GM18519 (cell line): ENCODE results near the gene EFS.
"Not testable (repeated sequence)": the region's sequence is repeated elsewhere in the genome, so short reads cannot be mapped to it uniquely, and the experiment has no call there.

Source experiments
- ATAC-seq: cut with Tn5 transposase; IDR thresholded peaks from one replicate; pipeline ENCODE4 v1.9.1; 2021; ENCODE audit warnings: mild to moderate bottlenecking, moderate library complexity; ENCODE audit not compliant: unreplicated experiment, low FRiP score

Gene EFS

GRCh38 chr14:23400496-23401149 lies 35.7 kb upstream of the EFS start:
- not testable (repeated sequence) for ATAC-seq

DNA sequence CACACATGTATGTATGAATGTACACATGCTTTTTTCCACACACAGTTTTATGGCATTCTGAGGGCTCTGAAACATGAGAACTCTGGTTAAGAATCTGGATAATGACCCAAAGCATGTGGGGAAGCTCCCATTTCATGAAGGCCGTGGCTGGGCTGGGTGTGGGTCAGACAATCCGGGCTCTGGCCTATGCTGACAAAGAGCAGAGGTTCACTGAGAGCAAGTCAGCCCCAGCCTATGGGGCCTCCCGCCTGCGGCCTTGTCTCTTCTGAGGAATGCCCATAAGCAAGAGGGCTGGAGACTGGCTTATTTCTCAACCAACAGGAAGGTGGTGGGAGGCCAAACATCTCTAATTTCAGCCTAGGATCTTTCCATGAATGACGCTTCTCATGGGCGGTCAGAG lies 34.6 kb upstream of the EFS start:
- ATAC-seq: no peak

DNA sequence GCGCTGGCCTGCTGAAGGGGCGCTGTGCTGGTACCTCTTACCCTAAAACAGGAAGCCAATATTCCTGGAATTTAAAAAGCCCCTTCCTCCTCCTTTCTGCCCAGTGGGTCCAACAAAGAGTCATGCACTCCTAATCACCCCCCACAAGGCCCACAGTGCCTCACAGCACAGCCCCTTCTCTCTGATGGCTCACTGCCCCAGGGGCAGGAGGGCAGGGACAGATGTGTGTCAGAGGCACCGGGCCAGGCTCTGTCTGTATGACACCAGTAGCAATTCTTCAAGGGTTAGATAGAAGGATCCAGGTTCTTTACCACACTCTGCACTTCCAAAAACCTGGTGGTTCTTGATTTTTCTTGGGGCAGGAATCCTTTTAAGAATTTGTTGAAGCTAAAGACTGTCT lies 34.2 kb upstream of the EFS start:
- ATAC-seq: no peak

GRCh38 chr14:23398348-23398747 lies 33.4 kb upstream of the EFS start:
- ATAC-seq: no peak

DNA sequence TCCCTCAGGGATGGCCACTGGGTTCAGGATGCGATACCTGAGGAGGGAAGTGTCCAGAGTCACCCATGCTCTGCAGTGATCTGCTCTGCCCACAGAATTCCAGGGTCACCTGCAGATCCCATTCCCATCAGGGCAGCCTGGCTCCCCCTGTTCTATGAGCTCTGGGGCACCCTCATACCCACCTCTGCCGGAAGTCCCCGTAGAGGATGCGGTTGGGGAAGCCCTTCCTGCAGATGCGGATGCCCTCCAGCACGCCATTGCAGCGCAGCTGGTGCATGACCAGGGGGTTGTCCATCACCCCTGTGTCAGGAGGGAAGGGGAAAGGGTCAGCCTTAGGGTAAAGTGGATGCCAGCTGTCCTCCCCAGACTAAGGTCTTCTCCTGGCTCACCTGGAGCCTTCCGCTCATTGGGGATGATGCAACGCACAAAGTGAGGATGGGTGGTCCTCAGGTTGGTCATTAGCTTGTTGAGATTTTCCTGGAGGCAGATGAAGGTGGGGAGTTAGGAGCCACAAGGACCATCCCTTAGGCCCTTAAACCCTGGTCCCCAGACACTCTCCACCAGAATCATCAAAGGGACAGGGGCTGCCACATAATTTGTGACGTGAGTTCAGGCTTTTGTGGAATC lies 31.9 kb upstream of the EFS start:
- no peak for ATAC-seq

DNA sequence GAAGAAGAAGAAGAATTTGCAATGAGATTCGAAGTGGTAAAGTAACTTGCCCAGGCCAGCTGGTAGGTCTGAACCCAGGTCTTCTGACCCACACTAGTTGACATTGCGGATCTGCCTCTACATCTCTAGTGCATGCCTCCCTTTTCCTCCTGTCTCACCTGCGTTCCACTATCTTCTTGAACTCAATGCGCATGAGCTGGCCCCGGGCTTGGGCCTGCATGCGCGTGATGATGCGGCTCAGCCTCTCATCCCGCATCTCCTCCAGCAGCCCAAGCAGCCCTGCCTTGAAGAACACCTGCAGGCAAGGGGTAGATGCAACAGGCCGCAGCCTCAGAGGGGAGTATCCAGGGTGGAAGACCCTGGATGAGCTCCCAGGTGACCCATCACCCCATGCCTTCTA lies 31.2 kb upstream of the EFS start:
- ATAC-seq: no peak

GRCh38 chr14:23392613-23393012 lies 27.6 kb upstream of the EFS start:
- ATAC-seq: no peak

- not testable (repeated sequence) for ATAC-seq
These were observed 24.9 kb upstream of the EFS start for GRCh38 chr14:23389871-23390270.

GRCh38 chr14:23389396-23389795 lies 24.4 kb upstream of the EFS start:
- no peak for ATAC-seq

DNA sequence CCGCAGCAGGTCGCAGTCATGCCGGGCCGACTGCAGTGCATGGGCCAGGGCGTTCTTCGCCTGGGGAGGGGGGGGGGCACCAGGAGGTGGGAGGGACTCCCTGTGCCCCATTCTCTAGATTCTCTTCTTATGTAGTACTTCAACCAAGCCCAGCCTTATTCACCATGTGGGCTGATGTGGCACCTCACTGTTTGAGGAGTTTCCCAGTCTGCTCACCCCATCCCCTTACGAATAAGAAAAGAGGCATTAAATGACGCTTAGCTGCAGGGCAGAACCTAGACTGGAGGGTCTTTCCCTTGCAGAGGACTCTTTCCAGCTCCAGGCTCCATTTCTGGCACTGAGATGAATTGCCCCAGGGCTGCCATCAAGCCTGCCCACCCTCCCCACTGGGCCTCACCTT lies 24.0 kb upstream of the EFS start:
- no peak for ATAC-seq

GRCh38 chr14:23387916-23388882 lies 23.2 kb upstream of the EFS start:
- ATAC-seq: no peak

DNA sequence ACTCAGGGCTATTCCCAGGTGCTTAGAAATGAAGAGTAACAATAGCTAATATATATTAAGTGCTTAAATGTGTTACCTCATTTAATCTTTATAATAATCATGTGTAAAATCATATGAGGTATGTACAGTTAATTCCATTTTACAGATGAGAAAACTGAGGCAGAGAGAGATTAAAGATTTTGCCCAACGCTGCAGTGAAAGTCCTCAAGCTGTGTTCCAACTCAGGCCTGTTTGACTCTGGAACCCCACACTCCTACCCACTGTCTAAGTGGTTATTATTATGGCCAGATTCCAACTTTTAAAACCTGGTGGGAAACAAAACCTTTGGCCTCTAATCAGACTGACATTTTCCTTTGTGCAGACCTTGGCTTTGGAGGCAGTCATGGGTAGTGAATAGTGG lies 22.0 kb upstream of the EFS start:
- no peak for ATAC-seq

GRCh38 chr14:23386266-23386657 lies 21.3 kb upstream of the EFS start:
- not testable (repeated sequence) for ATAC-seq

DNA sequence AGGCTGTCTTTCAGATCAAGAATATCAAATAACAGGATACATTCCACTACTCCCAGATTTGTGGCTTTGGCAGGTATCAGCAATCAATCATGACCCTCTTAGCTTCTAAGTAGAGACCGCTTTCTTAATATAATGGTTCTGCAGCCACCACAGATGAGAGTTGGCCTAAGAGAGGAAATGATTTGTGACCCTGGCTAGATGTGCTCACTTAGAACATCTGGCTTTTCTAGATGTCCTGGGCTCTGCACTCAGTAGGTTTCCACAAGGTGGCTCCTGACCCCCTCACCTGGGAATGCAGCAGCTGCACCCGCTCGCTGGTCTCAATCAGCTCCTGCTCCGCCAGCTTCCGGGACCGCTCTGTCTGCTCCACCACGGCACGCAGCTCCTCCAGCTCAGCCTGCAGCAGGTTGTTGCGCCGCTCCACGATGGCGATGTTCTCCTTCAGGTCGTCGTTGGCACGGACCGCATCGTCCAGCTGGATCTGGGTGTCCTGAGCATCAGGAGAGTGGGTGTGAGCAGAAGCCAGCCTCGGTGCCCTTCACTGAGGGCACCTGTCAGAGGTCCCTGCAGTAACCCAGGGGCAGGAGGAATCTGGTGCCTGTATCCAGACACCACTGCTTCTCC lies 20.8 kb upstream of the EFS start:
- no peak for ATAC-seq

- ATAC-seq: no peak
These were observed 20.3 kb upstream of the EFS start for GRCh38 chr14:23385244-23385641.

GRCh38 chr14:23384364-23385080 lies 19.6 kb upstream of the EFS start:
- no peak for ATAC-seq

- ATAC-seq: no peak
These were observed 17.9 kb upstream of the EFS start for GRCh38 chr14:23382731-23383440.

GRCh38 chr14:23382276-23382675 lies 17.3 kb upstream of the EFS start:
- ATAC-seq: no peak

DNA sequence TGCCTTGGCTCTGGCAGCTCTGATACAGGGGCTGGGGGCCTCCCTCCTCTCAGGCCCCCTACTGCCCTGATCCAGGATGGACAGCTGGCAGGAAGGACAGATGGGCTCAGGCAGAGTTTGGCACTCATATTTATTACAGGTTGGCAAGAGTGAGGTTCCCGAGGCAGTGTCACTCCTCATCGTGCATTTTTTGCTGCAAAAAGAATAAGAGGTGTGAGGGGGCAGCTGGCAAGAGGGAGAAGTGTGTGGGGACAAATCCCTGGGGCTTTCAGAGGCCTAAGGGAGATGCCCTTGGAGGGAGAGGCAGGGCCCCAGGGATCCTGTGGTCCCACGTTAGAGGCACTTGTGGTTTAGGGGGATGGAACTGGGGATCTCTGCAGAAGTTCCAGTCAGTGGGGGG lies 16.9 kb upstream of the EFS start:
- no peak for ATAC-seq

DNA sequence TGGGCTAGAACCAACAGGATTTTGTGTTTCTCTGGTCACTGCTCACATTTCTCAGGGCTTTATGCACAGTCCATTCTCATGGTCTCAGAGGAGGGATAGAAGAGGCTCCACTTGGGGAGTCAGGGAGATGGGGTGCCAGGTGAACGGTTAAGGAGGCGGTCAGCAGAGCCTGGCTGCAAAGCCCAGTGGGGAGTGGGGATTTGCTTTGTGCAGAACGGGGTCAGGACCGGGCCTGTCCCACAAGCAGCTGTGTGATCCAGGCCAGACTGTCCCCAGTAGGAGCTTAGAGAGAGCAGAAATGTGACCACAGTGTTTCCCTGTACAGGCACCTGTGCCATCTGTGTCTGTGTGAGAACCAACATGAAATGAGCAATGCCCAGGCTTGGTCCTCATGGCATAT lies 16.0 kb upstream of the EFS start:
- no peak for ATAC-seq
